ENCODE measurements around the gene ACSBG1.

Gene ACSBG1

GRCh38 chr15:78204351-78205309 lies 29.7 kb downstream of the ACSBG1 start:
- no peak for DNase-seq (ENCODE audit: low read depth in 2 of 3, low spot score in 2 of 3)

- DNase-seq (ENCODE audit: low read depth in 2 of 3, low spot score in 2 of 3), result no peak
These were observed 30.8 kb downstream of the ACSBG1 start for GRCh38 chr15:78203346-78204225.

GRCh38 chr15:78201281-78202190 lies 32.8 kb downstream of the ACSBG1 start:
- DNase-seq (ENCODE audit: low read depth in 2 of 3, low spot score in 2 of 3), result no peak

- DNase-seq (ENCODE audit: low read depth in 2 of 3, low spot score in 2 of 3), result no peak
These were observed 34.0 kb downstream of the ACSBG1 start for GRCh38 chr15:78200276-78200930.

GRCh38 chr15:78197632-78198031 lies 36.7 kb downstream of the ACSBG1 start:
- DNase-seq (ENCODE audit: low read depth in 2 of 3, low spot score in 2 of 3), result no peak

GRCh38 chr15:78195735-78196201 lies 38.6 kb downstream of the ACSBG1 start:
- peak in 2 of 3 experiments; percentile 9 for DNase-seq (ENCODE audit: low read depth in 2 of 3, low spot score in 2 of 3)

- DNase-seq (ENCODE audit: low read depth in 2 of 3, low spot score in 2 of 3), result no peak
These were observed 39.8 kb downstream of the ACSBG1 start for GRCh38 chr15:78194568-78194925.

- DNase-seq (ENCODE audit: low read depth in 2 of 3, low spot score in 2 of 3), result no peak
These were observed 40.4 kb downstream of the ACSBG1 start for GRCh38 chr15:78193731-78194567.

GRCh38 chr15:78192826-78193594 lies 41.4 kb downstream of the ACSBG1 start:
- DNase-seq (ENCODE audit: low read depth in 2 of 3, low spot score in 2 of 3), result no peak

- no peak for DNase-seq (ENCODE audit: low read depth in 2 of 3, low spot score in 2 of 3)
These were observed 51.5 kb downstream of the ACSBG1 start for GRCh38 chr15:78182821-78183220.

- no peak for DNase-seq (ENCODE audit: low read depth in 2 of 3, low spot score in 2 of 3)
These were observed 52.0 kb downstream of the ACSBG1 start for GRCh38 chr15:78182336-78182700.

- DNase-seq (ENCODE audit: low read depth in 2 of 3, low spot score in 2 of 3), result no peak
These were observed 54.5 kb downstream of the ACSBG1 start for GRCh38 chr15:78179906-78180305.

GRCh38 chr15:78179286-78179840 lies 55.0 kb downstream of the ACSBG1 start:
- no peak for DNase-seq (ENCODE audit: low read depth in 2 of 3, low spot score in 2 of 3)

- DNase-seq (ENCODE audit: low read depth in 2 of 3, low spot score in 2 of 3), result no peak
These were observed 56.3 kb downstream of the ACSBG1 start for GRCh38 chr15:78178064-78178463.

- DNase-seq (ENCODE audit: low read depth in 2 of 3, low spot score in 2 of 3), result no peak
These were observed 56.9 kb downstream of the ACSBG1 start for GRCh38 chr15:78177447-78177873.

- DNase-seq (ENCODE audit: low read depth in 2 of 3, low spot score in 2 of 3), result no peak
These were observed 59.0 kb downstream of the ACSBG1 start for GRCh38 chr15:78175330-78175729.

- no peak for DNase-seq (ENCODE audit: low read depth in 2 of 3, low spot score in 2 of 3)
These were observed 60.0 kb downstream of the ACSBG1 start for GRCh38 chr15:78174401-78174800.

GRCh38 chr15:78171864-78172472 lies 62.4 kb downstream of the ACSBG1 start:
- DNase-seq (ENCODE audit: low read depth in 2 of 3, low spot score in 2 of 3), result no peak
